Type B pancreatic cell (in vitro differentiated cells): ENCODE data around the gene ROR1. TPM values are rescaled to one million over a fixed set of nuclear protein-coding genes. Genes with fewer than 3 reads are reported as not detected.

ENCODE experiments used
- DNase-seq: peaks from one replicate; pipeline ENCODE4 v3.0.0; 2021; ENCODE audit warnings: mixed read lengths; ENCODE audit not compliant: unreplicated experiment; ENCODE audit errors: extremely low spot score
- H3K27ac Mint-ChIP-seq: 2 replicates; pipeline ENCODE4 v1.8.0; 2021; ENCODE audit warnings: mild to moderate bottlenecking, mixed read lengths
- H3K27me3 Mint-ChIP-seq: 2 replicates; pipeline ENCODE4 v1.8.0; 2021; ENCODE audit warnings: mixed read lengths
- H3K36me3 Mint-ChIP-seq: 2 replicates; pipeline ENCODE4 v1.8.0; 2021; ENCODE audit warnings: mixed read lengths
- H3K4me1 Mint-ChIP-seq: one replicate; pipeline ENCODE4 v1.8.0; 2021; ENCODE audit warnings: mixed read lengths; ENCODE audit not compliant: unreplicated experiment
- H3K4me3 Mint-ChIP-seq: 2 replicates; pipeline ENCODE4 v1.8.0; 2021; ENCODE audit warnings: mild to moderate bottlenecking, mixed read lengths
- H3K9me3 Mint-ChIP-seq: 2 replicates; pipeline ENCODE4 v1.8.0; 2021; ENCODE audit warnings: mixed read lengths
- total RNA-seq: library from RNA; stranded (reverse); gene quantifications from 2 replicates; pipeline ENCODE4 v1.2.1, GENCODE V29; 2021; ENCODE audit warnings: low replicate concordance
- TF ChIP-seq, protein P1 (sequence below): fragments of 200-600 bp; sonication (generic); conservative IDR thresholded peaks from 2 replicates; pipeline ENCODE4 v1.5.0; 2021; ENCODE audit warnings: antibody characterized with exemption, mild to moderate bottlenecking

Gene ROR1
- total RNA-seq, 1 donor from 2014 or later, result 32.0 TPM

DNA sequence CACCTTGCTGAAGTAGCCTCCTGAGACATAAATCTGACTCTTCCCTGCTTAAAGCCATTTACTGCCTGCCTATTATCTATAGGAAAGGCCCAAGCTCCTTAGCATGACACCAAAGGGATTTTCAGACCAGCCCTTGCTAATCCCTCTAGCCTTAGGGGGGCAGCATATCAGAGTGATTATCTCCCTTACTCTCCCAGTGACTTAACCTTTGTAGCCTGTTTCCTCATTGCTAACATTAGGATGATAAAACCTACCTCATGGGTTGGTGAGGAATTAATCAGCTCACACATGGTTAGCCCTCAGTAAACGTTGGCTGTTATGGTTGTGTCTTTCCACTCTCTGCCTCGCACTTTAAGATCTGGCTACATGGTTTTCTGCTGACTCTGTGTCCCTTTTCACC lies 70.1 kb downstream of the ROR1 start:
- Mint-ChIP-seq H3K4me1 (peaks cover 50% of the 10 kb centered on the region), H3K4me3 (no peak overlapping the region), H3K27ac (no peak overlapping the region), H3K36me3 (no peaks in the 10 kb centered on the region), H3K27me3 (no peaks in the 10 kb centered on the region), H3K9me3 (no peaks in the 10 kb centered on the region)
- no peak for DNase-seq
- TF ChIP-seq, protein P1, sequence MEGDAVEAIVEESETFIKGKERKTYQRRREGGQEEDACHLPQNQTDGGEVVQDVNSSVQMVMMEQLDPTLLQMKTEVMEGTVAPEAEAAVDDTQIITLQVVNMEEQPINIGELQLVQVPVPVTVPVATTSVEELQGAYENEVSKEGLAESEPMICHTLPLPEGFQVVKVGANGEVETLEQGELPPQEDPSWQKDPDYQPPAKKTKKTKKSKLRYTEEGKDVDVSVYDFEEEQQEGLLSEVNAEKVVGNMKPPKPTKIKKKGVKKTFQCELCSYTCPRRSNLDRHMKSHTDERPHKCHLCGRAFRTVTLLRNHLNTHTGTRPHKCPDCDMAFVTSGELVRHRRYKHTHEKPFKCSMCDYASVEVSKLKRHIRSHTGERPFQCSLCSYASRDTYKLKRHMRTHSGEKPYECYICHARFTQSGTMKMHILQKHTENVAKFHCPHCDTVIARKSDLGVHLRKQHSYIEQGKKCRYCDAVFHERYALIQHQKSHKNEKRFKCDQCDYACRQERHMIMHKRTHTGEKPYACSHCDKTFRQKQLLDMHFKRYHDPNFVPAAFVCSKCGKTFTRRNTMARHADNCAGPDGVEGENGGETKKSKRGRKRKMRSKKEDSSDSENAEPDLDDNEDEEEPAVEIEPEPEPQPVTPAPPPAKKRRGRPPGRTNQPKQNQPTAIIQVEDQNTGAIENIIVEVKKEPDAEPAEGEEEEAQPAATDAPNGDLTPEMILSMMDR, result no peak

DNA sequence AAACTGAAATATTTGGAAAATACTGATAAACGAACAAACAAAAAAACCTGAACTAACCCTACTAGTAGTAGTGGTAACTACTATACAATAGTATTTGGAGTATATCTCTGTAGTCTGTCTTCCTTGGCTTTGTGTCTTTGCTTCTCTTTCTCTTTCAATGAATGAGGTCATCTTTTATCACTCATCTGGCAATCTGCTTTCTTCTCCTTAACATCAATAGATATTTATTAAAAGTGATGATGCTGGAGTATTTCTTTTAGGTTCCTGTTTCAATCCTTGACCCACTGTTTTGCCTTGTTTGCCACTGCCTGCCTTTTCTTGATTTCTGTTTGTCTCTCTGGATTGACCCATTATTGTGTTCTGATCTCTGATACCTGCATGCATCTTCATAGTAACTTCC lies 71.5 kb downstream of the ROR1 start:
- Mint-ChIP-seq H3K27ac (no peak overlapping the region), H3K36me3 (no peaks in the 10 kb centered on the region), H3K27me3 (no peaks in the 10 kb centered on the region), H3K4me1 (peaks cover 55% of the 10 kb centered on the region), H3K4me3 (no peak overlapping the region), H3K9me3 (no peaks in the 10 kb centered on the region)
- no peak for DNase-seq
- TF ChIP-seq, protein P1, result no peak

DNA sequence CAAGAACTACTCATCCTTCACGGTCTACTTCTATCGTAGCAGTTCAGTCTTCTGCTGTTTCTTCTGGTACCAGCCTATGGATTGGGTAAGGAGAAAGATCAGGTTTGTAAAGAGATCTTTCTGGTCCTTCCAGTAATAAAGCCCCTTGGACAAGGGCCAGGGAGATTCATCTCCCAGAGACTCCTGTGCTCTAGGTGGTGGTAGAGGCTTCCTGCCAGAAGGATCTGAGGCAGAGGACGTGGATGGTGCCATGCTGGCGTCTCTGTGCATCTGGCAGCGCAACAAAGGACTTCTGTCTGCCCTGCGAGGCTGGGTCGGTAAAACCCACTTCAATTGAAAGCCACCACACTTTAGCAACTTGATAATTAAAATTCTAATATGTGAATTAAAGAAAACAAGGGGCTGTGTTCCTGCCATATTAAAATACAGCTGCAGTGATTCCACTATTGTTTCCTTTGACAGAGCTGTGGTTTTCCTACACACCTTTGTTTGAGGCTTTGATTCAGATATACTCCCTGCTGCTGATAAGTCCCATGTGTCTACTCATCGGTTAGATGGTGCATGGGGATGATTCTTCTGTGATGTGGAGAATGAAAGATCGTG lies 73.6 kb downstream of the ROR1 start:
- TF ChIP-seq, protein P1, result no peak
- no peaks in the 10 kb centered on the region for H3K36me3 Mint-ChIP-seq
- no peak for DNase-seq
- H3K9me3 Mint-ChIP-seq, result no peaks in the 10 kb centered on the region
- peaks cover 60% of the 10 kb centered on the region for H3K4me1 Mint-ChIP-seq
- no peak overlapping the region for H3K27ac Mint-ChIP-seq
- peak overlapping the region; percentile 20 for H3K4me3 Mint-ChIP-seq
- H3K27me3 Mint-ChIP-seq, result no peaks in the 10 kb centered on the region

DNA sequence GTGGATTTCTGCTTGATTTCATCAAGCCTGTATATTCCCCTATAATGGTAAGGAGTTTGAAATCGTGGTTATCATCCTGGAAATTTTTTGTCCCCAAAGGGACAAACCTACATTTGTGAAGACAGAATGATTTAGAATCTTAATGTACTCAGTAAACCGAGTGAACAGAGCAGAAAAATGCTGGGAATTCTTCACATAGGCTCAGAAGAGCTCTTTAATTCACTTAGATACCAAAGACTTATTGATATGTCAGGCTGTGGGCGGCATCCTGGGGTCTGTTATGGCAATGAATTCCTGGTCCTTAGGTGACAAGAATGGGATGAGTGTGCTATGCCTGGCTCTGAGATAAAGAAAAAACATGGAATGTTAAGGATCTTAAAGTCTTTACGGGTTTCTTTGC lies 74.9 kb downstream of the ROR1 start:
- H3K36me3 Mint-ChIP-seq, result no peaks in the 10 kb centered on the region
- no peak overlapping the region for H3K27ac Mint-ChIP-seq
- TF ChIP-seq, protein P1, result no peak
- H3K9me3 Mint-ChIP-seq, result no peaks in the 10 kb centered on the region
- H3K4me3 Mint-ChIP-seq, result no peak overlapping the region
- H3K4me1 Mint-ChIP-seq, result peaks cover 55% of the 10 kb centered on the region
- H3K27me3 Mint-ChIP-seq, result no peaks in the 10 kb centered on the region
- DNase-seq, result no peak

DNA sequence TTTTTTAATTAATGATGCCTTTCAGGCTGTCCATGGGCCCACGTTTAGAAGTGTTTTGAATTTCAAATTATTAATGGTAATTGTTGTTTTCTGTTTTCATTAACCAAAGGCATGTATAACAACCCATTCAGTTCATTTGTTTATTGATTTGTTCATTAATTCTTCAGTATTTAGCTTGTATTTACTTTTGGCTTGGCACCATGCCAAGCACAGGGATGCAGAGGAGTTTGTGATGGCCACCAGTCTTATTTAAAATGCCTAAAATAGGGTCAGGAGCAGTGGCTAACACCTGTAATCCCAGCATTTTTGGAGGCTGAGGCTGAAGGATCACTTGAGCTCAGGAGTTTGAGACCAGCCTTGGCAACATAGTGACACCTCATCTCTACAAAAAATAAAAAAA lies 75.3 kb downstream of the ROR1 start:
- H3K4me1 Mint-ChIP-seq, result peaks cover 51% of the 10 kb centered on the region
- TF ChIP-seq, protein P1, result no peak
- H3K9me3 Mint-ChIP-seq, result no peaks in the 10 kb centered on the region
- H3K27me3 Mint-ChIP-seq, result no peaks in the 10 kb centered on the region
- H3K36me3 Mint-ChIP-seq, result no peaks in the 10 kb centered on the region
- DNase-seq, result no peak
- no peak overlapping the region for H3K4me3 Mint-ChIP-seq
- H3K27ac Mint-ChIP-seq, result no peak overlapping the region

DNA sequence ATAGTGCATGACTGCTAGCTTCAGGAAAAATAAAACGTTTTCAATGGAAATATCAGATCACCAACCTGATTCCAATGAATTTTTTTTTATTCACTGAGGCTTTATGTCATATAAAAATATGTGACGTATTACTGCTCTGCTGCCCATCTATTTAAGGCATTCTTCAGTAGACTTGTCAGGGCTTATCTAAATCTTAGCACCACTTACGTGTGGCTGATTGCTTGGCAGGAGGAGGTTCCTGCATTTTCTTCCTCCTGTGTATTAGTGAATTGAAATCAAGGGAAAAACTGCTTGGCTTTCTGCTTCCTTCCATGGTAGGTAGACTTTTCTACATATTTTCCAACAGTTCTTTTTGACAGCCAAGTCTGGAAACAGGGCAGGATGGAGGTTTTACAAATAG lies 80.3 kb downstream of the ROR1 start:
- TF ChIP-seq, protein P1, result no peak
- Mint-ChIP-seq H3K36me3 (peaks cover 11% of the 10 kb centered on the region), H3K4me1 (peaks cover 25% of the 10 kb centered on the region), H3K4me3 (no peak overlapping the region), H3K9me3 (peaks cover 12% of the 10 kb centered on the region), H3K27ac (no peak overlapping the region), H3K27me3 (no peaks in the 10 kb centered on the region)
- DNase-seq, result no peak
